HFF-Myc (cell line): ENCODE results near the gene FYCO1.
"Not testable (repeated sequence)": the region's sequence is repeated elsewhere in the genome, so short reads cannot be mapped to it uniquely, and the experiment has no call there.

Experiments used
- DNase-seq: peaks from one replicate; pipeline ENCODE4 v3.0.0-alpha.2; 2011; ENCODE audit warnings: low read depth; ENCODE audit errors: extremely low read depth
- H3K4me3 ChIP-seq: replicated peaks from 2 replicates; pipeline ENCODE4 v1.5.1; 2011; ENCODE audit warnings: low read depth, mild to moderate bottlenecking, control low read depth, low read length
- CTCF ChIP-seq: IDR thresholded peaks from 2 replicates; pipeline ENCODE4 v1.5.1; 2012; ENCODE audit warnings: mild to moderate bottlenecking, low read depth, low read length, control low read depth; ENCODE audit errors: missing control alignments

The FYCO1 gene

DNA sequence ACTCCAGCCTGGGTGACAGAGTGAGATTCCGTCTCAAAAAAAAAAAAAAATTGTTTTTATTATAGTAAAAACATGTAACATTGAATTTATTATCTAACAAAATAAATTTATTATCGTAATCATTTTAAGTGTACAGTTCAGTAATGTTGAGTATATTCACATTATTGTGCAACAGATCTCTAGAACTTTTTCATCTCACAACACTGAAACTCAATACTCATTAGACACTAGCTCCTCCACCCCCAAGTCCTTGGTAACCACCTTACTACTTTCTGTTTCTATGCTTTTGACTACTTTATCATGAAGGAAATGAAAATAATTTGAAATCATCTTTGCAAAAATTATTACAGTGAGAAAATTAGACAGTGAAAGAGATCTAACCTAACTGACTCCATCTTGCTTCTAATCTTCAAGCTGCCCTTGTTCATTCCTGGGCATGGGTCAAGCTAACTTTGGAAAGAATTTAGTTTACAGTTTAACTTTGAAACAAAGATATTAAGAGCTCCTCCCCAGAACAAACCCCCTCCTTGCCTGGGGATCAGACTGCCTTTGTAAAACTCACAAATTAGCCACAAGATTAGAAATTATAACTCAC is 15.0 kb upstream of the FYCO1 start:
- TF ChIP-seq CTCF = no peak
- no peak for DNase-seq
- H3K4me3 ChIP-seq = no peak overlapping the region

DNA sequence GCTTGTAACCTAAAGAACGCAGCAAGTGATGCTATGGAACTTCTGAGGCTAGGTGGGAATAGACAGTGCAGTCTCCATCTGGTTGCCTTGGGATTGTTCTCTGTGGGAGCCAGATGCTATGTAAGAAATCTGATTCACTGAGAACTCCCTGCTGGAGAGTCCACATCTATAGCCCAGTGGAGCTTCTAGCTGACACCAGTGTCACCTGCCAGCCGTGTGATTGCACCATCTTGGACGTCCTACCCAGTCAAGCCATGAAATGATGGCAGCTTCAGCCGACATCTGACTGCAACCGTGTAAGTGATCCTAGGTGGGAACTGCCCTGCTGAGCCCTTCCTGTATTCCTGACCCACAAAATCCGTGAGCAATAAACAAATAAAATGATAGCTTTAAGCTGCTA is 12.4 kb upstream of the FYCO1 start:
- H3K4me3 ChIP-seq = no peak overlapping the region
- TF ChIP-seq CTCF = no peak
- DNase-seq = no peak

DNA sequence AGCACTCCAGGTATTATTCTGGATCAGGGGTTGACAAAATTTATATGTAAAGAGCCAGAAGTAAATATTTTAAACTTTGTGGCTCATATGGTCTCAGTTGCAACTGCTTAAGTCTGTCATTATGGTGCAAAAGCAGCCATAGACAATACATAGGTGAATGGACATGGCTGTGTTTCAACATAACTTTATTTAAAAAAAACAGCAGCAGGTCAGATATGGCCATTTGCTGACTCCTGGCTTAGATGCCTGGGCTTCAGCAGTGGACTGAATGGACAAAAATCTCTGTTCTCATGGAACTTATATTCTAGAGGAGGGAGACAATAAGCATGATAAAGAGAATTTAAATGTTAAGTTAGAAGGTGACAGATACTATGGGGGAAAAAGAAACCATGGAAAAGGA is 11.7 kb upstream of the FYCO1 start:
- no peak for DNase-seq
- no peak overlapping the region for H3K4me3 ChIP-seq
- TF ChIP-seq CTCF = no peak

- TF ChIP-seq CTCF = no peak
- DNase-seq = no peak
- no peak overlapping the region for H3K4me3 ChIP-seq
Observed at GRCh38 chr3:46006238-46007032, 10.8 kb upstream of the FYCO1 start.

DNA sequence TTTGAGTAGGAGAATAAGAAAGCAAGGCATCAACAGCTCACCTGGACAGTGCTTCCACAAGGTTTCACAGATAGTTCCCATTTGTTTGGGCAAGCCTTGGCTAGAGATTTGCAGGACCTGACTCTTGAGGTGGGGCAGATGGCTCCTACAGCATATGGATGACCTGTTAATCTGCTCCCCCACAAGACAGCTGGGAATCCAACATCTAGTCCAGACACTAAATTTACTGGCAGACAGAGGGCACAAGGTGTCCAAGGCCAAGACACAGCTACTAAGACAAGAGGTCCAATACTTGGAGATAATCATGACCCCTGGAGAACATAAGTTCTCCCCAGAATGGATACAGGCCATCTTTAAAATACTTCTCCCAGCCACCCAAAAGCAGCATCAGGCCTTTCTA is 8.1 kb upstream of the FYCO1 start:
- not testable (repeated sequence) for DNase-seq, H3K4me3 ChIP-seq

- TF ChIP-seq CTCF = no peak
- no peak for DNase-seq
- H3K4me3 ChIP-seq = no peak overlapping the region
Observed at GRCh38 chr3:46001178-46001577, 5.6 kb upstream of the FYCO1 start.

- no peak for DNase-seq
- H3K4me3 ChIP-seq = no peak overlapping the region
- TF ChIP-seq CTCF = no peak
Observed at GRCh38 chr3:45997942-45998341, 2.3 kb upstream of the FYCO1 start.

- not testable (repeated sequence) for H3K4me3 ChIP-seq, DNase-seq
Observed at GRCh38 chr3:45997499-45997898, 1.9 kb upstream of the FYCO1 start.
